Fibroblast of lung (primary cell): Measurements from ENCODE around the gene UGP2.

Experiments
- CTCF ChIP-seq, 2 donors: IDR thresholded peaks in 1 of 2; conservative IDR thresholded peaks in 1 of 2; 1 replicate in 1 of 2; 2 replicates in 1 of 2; pipeline ENCODE4 v1.5.1; 2011 to 2012; ENCODE audit warnings: low read length in 2 of 2, control low read depth in 1 of 2, inconsistent platforms in 1 of 2, low read depth in 1 of 2, mild to moderate bottlenecking in 1 of 2
- EZH2 ChIP-seq: IDR thresholded peaks from 2 replicates; pipeline ENCODE4 v1.5.1; 2012; ENCODE audit warnings: low read length, control low read depth, mild to moderate bottlenecking; ENCODE audit errors: missing control alignments

DNA sequence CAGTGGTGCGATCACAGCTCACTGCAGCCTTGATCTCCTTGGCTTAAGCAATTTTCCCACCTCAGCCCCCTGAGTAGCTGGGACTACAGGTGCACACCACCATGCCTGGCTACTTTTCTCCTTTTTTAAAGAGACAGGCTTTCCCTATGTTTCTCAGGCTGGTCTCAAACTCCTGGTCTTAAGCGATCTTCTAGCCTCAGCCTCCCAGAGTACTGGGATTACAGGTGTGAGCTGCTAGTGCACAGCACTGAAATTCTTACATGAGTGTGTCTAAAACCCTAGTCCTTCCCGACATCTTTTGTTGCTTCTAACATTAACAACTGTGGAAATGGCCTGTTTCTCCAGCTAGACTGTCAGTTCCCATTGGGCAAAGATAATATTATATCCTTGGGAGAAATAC lies 2.9 kb downstream of the UGP2 start:
- TF ChIP-seq CTCF (conservative IDR thresholded peaks at IDR 0.05 in 1 of 2, IDR thresholded peaks at IDR 0.05 in 1 of 2; ENCODE audit: low read depth in 1 of 2, low read length in 2 of 2) (no peak), EZH2 (no peak)
